Left ventricle myocardium inferior (tissue), 1 donor: ENCODE data around the gene HRH4. TPM values are rescaled to one million over a fixed set of nuclear protein-coding genes. Genes with fewer than 3 reads are reported as not detected.

Experiments used
- DNase-seq: peaks from one replicate; pipeline ENCODE4 v3.0.0-alpha.2; 2020
- H3K27ac ChIP-seq: fragments of 200-600 bp; replicated peaks from 2 replicates; pipeline ENCODE4 v1.8.0; 2021
- H3K27me3 ChIP-seq: fragments of 200-600 bp; 2 replicates; pipeline ENCODE4 v1.8.0; 2021; ENCODE audit warnings: low read depth
- H3K36me3 ChIP-seq: fragments of 200-600 bp; 2 replicates; pipeline ENCODE4 v1.8.0; 2021
- H3K4me1 ChIP-seq: fragments of 200-600 bp; 2 replicates; pipeline ENCODE4 v1.8.0; 2021
- H3K4me3 ChIP-seq: fragments of 200-600 bp; 2 replicates; pipeline ENCODE4 v1.8.0; 2021; ENCODE audit warnings: mild to moderate bottlenecking, moderate library complexity
- H3K9me3 ChIP-seq: fragments of 200-600 bp; replicated peaks from 2 replicates; pipeline ENCODE4 v1.8.0; 2021
- CTCF ChIP-seq: fragments of 200-600 bp; IDR thresholded peaks from 2 replicates; pipeline ENCODE4 v1.8.0; 2021; ENCODE audit warnings: antibody characterized with exemption, mild to moderate bottlenecking, borderline replicate concordance
- intact Hi-C: fragments of 100-400 bp; cut with micrococcal nuclease; formaldehyde crosslinking; loops from one replicate; pipeline ENCODE4 v1.11.0; 2022
- total RNA-seq: library from RNA; stranded (reverse); fragmentation: NEBNext Ultra II Directional; extraction: Animal tissue kit (Norgen Biotek cat#: 25700); gene quantifications from one replicate; pipeline ENCODE4 v1.2.1, GENCODE V29; 2021
- donor health status: DM: no; HTN: yes; CAD: no; lungs with severe emphysema.

HRH4 gene
- total RNA-seq, 1 donor from 2014 or later, result 0.33 TPM

- Histone ChIP-seq H3K4me1 (no peaks in the 10 kb centered on the region), H3K36me3 (no peaks in the 10 kb centered on the region), H3K27me3 (peaks cover 4% of the 10 kb centered on the region), H3K4me3 (no peak overlapping the region), H3K27ac (no peak overlapping the region), H3K9me3 (no peaks in the 10 kb centered on the region)
- no peak for DNase-seq
- no peak for TF ChIP-seq CTCF
- intact Hi-C loops, result no loop called here
Observed at GRCh38 chr18:24462838-24463775, 2.7 kb downstream of the HRH4 start.

GRCh38 chr18:24465486-24465885 is 5.0 kb downstream of the HRH4 start:
- intact Hi-C loops, result no loop called here
- H3K27ac ChIP-seq, result no peak overlapping the region
- no peaks in the 10 kb centered on the region for H3K36me3 ChIP-seq
- peaks cover 4% of the 10 kb centered on the region for H3K27me3 ChIP-seq
- no peaks in the 10 kb centered on the region for H3K4me1 ChIP-seq
- no peak for TF ChIP-seq CTCF
- no peak for DNase-seq
- no peak overlapping the region for H3K4me3 ChIP-seq
- H3K9me3 ChIP-seq, result no peaks in the 10 kb centered on the region

DNA sequence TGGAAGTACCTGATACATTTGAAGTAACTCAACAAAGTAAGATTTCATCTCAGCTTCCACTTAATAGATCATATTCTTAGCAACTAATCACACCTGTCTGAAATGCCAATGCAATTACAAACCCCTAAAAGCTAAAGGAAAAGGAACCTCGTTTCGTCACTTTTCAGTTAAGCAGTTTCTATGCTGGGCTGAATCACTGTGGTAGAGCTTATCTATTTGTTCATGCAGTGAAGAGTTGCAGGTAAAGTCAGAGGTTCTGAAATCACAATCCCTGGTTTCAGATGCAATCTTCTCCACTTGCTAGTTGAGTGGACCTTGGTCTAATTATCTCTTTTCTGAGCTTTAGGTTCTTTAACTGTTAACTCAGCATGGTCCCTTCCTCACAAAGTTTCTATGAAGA is 6.3 kb downstream of the HRH4 start:
- TF ChIP-seq CTCF, result no peak
- no peak for DNase-seq
- no peaks in the 10 kb centered on the region for H3K36me3 ChIP-seq
- no peaks in the 10 kb centered on the region for H3K9me3 ChIP-seq
- H3K4me1 ChIP-seq, result no peaks in the 10 kb centered on the region
- no peak overlapping the region for H3K4me3 ChIP-seq
- H3K27me3 ChIP-seq, result peaks cover 4% of the 10 kb centered on the region
- H3K27ac ChIP-seq, result no peak overlapping the region
- intact Hi-C loops, result no loop called here

GRCh38 chr18:24470022-24470618 is 9.7 kb downstream of the HRH4 start:
- Histone ChIP-seq H3K27me3 (peaks cover 4% of the 10 kb centered on the region), H3K9me3 (no peaks in the 10 kb centered on the region), H3K27ac (no peak overlapping the region), H3K4me1 (no peaks in the 10 kb centered on the region), H3K4me3 (no peak overlapping the region), H3K36me3 (no peaks in the 10 kb centered on the region)
- intact Hi-C loops, result no loop called here
- DNase-seq, result no peak
- no peak for TF ChIP-seq CTCF

DNA sequence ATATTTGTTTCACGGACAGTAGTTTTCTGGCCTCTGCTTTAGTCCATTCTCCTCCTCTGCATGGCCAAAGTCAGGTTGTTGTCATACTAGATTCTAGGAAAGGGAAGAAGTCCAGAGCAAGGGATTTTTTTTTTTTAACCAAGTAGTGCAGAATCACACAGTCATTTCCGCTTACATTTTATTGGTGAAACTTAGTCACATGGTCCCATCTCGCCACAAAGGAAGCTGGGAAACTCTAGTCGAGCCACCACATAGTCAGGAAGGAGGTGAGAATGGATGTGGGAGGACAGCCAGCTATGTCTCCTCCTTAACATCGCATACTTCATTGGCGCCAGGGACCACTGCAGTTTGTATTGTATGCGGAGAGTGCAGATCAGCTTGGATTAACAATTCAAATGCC is 10.4 kb downstream of the HRH4 start:
- Histone ChIP-seq H3K27ac (no peak overlapping the region), H3K27me3 (peaks cover 3% of the 10 kb centered on the region), H3K36me3 (no peaks in the 10 kb centered on the region), H3K9me3 (no peaks in the 10 kb centered on the region), H3K4me1 (no peaks in the 10 kb centered on the region), H3K4me3 (no peak overlapping the region)
- no peak for TF ChIP-seq CTCF
- intact Hi-C loops, result no loop called here
- DNase-seq, result no peak
